ENCODE data around the gene FSTL4.

The FSTL4 gene

DNA sequence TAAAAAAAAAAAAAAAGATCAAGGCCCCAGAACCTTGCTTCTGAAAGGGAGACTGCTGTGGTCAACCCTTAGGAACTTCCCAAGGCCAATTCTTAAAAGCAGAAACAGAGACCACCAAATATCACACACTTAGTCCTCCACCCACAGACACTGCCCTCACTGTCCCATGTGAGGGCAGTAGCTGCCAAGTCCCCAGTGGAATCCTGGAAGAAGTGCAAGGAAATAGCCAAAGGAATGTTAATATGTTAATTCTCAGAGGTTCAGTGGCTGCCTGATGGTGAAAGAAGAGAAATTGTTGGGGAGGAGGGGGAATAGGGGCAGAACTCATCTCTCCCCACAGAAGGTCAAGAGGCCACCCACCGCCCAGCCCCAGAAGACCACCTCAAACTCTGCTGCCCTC is 23.1 kb downstream of the FSTL4 start:
- no peak for ATAC-seq
- H3K9me3 Mint-ChIP-seq = no peaks in the 10 kb centered on the region
- no peak for DNase-seq (ENCODE audit: low spot score in 2 of 2)
- no peaks in the 10 kb centered on the region for H3K36me3 Mint-ChIP-seq
- H3K4me1 Mint-ChIP-seq = no peaks in the 10 kb centered on the region
- H3K4me3 Mint-ChIP-seq = no peak overlapping the region
- H3K27ac Mint-ChIP-seq = no peak overlapping the region

- DNase-seq (ENCODE audit: low spot score in 2 of 2) (no peak), ATAC-seq (no peak)
- H3K36me3 Mint-ChIP-seq = no peaks in the 10 kb centered on the region
- no peak overlapping the region for H3K4me3 Mint-ChIP-seq
- no peak overlapping the region for H3K27ac Mint-ChIP-seq
- no peaks in the 10 kb centered on the region for H3K9me3 Mint-ChIP-seq
- H3K4me1 Mint-ChIP-seq = no peaks in the 10 kb centered on the region
Measured at GRCh38 chr5:133582971-133583370, 29.4 kb downstream of the FSTL4 start.

DNA sequence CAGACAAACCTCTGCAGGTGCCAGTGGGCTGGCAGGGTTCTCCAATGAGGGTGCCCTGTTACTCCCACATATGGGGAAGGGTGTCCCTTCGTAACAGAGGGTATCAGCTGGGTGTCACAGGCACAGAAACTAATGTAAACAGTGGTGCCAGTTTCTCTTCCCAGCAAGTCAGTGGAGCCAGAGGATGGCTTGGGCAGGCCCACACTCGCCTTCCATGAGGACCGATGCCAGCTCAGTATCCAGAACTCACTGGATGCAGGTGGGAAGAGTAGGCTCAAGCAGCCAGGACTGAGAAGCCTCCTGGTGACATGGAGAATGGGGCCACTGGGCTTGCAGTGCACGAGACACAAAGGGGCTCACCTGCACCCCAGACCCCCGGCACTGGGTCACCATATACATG is 30.4 kb downstream of the FSTL4 start:
- no peaks in the 10 kb centered on the region for H3K4me1 Mint-ChIP-seq
- ATAC-seq (no peak), DNase-seq (ENCODE audit: low spot score in 2 of 2) (no peak)
- H3K36me3 Mint-ChIP-seq = no peaks in the 10 kb centered on the region
- no peaks in the 10 kb centered on the region for H3K9me3 Mint-ChIP-seq
- no peak overlapping the region for H3K27ac Mint-ChIP-seq
- no peak overlapping the region for H3K4me3 Mint-ChIP-seq

DNA sequence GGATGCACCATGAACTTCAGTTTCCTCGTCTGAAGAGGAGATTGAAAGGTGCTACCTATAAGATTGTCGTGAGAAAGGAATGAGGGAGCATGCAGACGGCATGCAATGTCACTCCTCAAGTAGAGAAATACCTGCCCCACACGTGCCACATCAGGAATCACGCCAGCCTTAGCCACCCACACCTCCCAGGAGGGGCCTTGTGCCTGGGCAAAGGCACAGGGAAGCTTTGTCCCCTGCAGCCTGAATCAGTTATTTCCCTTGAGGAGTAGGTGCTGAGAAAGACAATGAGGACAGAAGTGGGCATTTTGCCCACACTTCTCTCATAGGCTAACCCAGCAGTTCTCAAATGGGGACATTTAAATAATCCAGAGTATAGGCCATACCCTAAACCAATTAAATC is 31.0 kb downstream of the FSTL4 start:
- Mint-ChIP-seq H3K9me3 (no peaks in the 10 kb centered on the region), H3K27ac (no peak overlapping the region), H3K36me3 (no peaks in the 10 kb centered on the region), H3K4me1 (no peaks in the 10 kb centered on the region), H3K4me3 (no peak overlapping the region)
- DNase-seq (ENCODE audit: low spot score in 2 of 2) (no peak), ATAC-seq (no peak)

- Mint-ChIP-seq H3K4me1 (no peaks in the 10 kb centered on the region), H3K4me3 (no peak overlapping the region), H3K36me3 (no peaks in the 10 kb centered on the region), H3K9me3 (no peaks in the 10 kb centered on the region), H3K27ac (no peak overlapping the region)
- DNase-seq (ENCODE audit: low spot score in 2 of 2) = no peak
- no peak for ATAC-seq
Measured at GRCh38 chr5:133580618-133581017, 31.7 kb downstream of the FSTL4 start.

DNA sequence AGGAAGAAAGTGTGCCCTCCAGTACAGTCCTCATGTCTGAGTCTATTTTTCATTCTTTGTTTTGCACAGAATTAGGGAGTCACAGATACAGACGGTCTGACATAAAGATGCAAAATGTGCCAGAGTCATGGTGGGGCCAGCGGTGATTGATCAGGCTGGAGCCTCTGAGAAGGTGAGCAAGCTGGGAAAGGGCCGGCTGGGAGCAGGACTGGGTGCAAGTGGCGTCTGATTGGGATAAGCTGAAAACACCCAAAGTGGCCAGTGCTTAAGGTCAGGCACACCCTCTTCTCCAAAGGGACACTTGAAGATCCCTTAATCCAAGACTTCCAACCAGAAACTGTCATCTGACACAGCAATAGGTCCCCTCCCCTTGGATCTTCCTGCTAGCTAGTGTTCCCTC is 32.6 kb downstream of the FSTL4 start:
- Mint-ChIP-seq H3K9me3 (no peaks in the 10 kb centered on the region), H3K4me3 (no peak overlapping the region), H3K4me1 (no peaks in the 10 kb centered on the region), H3K36me3 (no peaks in the 10 kb centered on the region), H3K27ac (no peak overlapping the region)
- ATAC-seq (no peak), DNase-seq (ENCODE audit: low spot score in 2 of 2) (no peak)

- H3K4me1 Mint-ChIP-seq = no peaks in the 10 kb centered on the region
Measured at GRCh38 chr5:133569347-133569746, 43.0 kb downstream of the FSTL4 start.

DNA sequence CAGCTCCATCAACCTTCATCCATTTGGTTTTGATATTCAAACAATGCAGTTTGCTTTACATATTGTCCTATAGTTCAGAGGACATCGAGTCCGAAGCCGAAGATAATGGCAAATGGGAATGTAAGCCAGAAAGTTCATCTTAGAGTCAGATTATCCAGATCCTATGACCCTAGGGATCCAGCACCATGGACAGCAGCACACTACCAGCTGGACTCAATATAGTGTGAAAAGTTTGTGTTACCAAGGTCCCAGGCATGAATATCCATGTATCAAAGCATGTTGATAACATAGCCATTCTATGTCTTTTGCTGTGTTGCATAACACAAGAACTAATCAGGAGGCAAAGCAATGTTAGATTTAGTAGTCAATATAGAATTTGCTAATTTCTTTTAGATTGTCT is 46.3 kb downstream of the FSTL4 start:
- DNase-seq (ENCODE audit: low spot score in 2 of 2) (no peak), ATAC-seq (no peak)
- H3K4me3 Mint-ChIP-seq = no peak overlapping the region
- H3K27ac Mint-ChIP-seq = no peak overlapping the region
- H3K9me3 Mint-ChIP-seq = no peaks in the 10 kb centered on the region
- H3K4me1 Mint-ChIP-seq = no peaks in the 10 kb centered on the region
- H3K36me3 Mint-ChIP-seq = no peaks in the 10 kb centered on the region

More at GRCh38 chr5:133569347-133569746, 43.0 kb downstream of the FSTL4 start:
- Mint-ChIP-seq H3K4me3 (no peak overlapping the region), H3K27ac (no peak overlapping the region), H3K36me3 (no peaks in the 10 kb centered on the region), H3K9me3 (peaks cover 3% of the 10 kb centered on the region)
- DNase-seq (ENCODE audit: low spot score in 2 of 2) (no peak), ATAC-seq (no peak)

DNA sequence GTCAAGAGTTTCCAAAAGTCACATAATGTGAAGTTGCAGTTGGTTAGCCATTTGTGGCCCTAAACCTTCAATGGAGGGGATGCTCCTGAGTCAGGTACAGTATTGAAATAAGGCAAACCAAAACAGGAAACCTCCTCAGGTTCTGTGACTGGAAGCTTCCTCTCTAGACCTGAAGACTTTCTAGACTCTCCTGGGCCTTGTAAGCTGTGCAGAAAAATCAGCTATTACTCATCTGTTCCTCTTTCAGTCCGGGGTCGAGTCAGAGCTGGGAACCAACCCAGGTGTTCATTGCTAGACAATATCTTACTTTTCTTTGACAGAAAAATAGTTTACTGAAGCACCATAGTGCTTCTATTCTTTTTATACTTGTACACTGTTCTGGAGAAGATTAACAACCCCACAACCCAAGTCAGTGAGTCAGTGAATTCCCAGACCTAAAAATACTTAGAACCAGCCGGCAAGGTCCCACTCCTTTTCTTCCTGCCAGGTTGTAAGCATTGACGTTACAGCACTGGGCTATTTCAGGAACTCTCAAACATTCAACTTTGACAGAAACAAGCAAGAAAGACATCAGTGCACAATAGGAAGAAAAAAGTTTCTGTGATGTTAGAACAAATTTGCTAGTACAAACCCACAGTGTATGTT is 47.3 kb downstream of the FSTL4 start:
- no peak overlapping the region for H3K4me3 Mint-ChIP-seq
- no peaks in the 10 kb centered on the region for H3K4me1 Mint-ChIP-seq
- no peak for DNase-seq (ENCODE audit: low spot score in 2 of 2)
- H3K36me3 Mint-ChIP-seq = no peaks in the 10 kb centered on the region
- ATAC-seq = no peak
- H3K9me3 Mint-ChIP-seq = no peaks in the 10 kb centered on the region
- H3K27ac Mint-ChIP-seq = no peak overlapping the region

DNA sequence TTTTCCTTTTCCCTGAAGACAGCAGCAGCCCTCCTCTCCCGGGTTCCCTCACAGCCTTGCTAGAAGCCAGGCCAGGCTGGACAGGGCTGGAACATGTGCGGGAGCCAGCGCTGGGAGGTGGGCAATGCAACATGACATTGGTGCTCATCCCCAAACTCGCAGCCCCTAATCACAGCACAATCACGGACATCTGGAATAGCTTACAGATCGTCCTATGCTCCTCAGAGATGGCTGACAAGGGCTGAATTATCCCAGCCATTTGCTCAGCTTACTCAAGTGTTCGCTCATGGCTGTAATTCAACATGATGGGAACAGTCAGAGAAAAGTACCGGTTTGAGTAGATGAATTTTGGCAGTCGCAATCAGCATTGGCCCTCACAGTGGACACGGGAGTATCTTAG is 49.8 kb downstream of the FSTL4 start:
- Mint-ChIP-seq H3K36me3 (no peaks in the 10 kb centered on the region), H3K4me3 (no peak overlapping the region), H3K9me3 (no peaks in the 10 kb centered on the region), H3K4me1 (no peaks in the 10 kb centered on the region), H3K27ac (no peak overlapping the region)
- no peak for ATAC-seq
- DNase-seq (ENCODE audit: low spot score in 2 of 2) = no peak

DNA sequence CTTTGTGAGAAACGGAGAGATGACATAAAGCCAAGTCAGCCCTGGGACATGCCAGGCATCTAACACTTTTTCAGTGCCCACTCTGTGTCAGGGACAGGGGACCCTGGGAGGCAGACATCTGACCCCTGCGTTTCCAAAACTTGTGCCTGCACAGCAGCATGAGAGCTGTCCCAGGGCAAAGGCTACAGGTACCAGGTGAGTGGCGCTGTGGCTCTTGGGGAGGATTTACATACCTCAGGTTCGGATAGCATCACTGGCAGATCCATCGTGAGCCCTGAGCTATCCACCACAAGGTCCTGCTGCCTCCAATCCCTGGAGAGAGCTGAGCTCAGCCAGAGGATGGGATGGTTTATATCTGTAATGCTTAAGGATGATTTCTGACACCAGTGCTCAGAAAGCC is 52.4 kb downstream of the FSTL4 start:
- DNase-seq (ENCODE audit: low spot score in 2 of 2) = no peak
- H3K4me3 Mint-ChIP-seq = no peak overlapping the region
- peak; percentile 31 for ATAC-seq
- no peak overlapping the region for H3K27ac Mint-ChIP-seq
- H3K36me3 Mint-ChIP-seq = no peaks in the 10 kb centered on the region
- no peaks in the 10 kb centered on the region for H3K4me1 Mint-ChIP-seq
- H3K9me3 Mint-ChIP-seq = no peaks in the 10 kb centered on the region

DNA sequence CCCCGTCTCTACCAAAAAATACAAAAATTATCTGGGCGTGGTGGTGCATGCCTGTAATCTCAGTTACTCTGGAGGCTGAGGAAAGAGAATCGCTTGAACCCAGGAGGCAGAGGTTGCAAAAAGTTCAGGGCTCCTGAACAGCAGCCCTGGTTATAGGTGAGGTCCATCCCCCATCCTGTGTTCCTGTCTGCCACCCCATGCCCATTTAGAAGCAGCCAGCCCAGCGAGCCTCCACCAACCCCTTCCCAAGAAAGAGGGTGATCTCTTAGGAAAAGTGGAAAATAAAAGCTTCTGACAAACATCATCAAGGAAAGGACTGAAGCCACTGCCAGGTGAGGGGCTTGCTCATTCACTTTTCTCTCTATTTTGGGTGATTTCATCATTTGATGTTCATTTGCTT is 55.8 kb downstream of the FSTL4 start:
- H3K4me3 Mint-ChIP-seq = no peak overlapping the region
- no peak overlapping the region for H3K27ac Mint-ChIP-seq
- H3K36me3 Mint-ChIP-seq = no peaks in the 10 kb centered on the region

DNA sequence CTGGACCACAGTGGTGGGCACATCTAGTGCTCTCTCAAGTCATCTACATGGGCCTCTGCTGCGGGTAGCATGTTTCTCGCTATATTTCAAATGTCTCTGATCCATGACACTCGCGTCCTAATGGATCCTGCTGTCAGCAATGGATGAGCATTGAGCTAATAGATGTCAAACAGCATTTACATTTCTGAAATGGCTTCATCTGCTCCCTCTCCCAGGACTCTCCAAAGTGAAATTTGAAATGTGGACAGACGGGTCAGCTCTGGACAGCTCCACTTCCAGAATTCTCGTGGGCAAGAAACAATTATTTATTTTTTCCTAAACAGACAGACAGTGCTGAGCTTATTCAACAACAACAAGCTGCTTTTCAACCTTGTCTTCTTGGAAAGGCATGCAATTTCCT is 58.1 kb downstream of the FSTL4 start:
- H3K4me3 Mint-ChIP-seq = no peak overlapping the region

More for the DNA sequence above, 55.8 kb downstream of the FSTL4 start:
- H3K9me3 Mint-ChIP-seq = no peaks in the 10 kb centered on the region
- no peak for ATAC-seq
- DNase-seq (ENCODE audit: low spot score in 2 of 2) = no peak
- peaks cover 5% of the 10 kb centered on the region for H3K4me1 Mint-ChIP-seq

GRCh38 chr5:133552925-133553525 is 59.3 kb downstream of the FSTL4 start:
- Mint-ChIP-seq H3K36me3 (no peaks in the 10 kb centered on the region), H3K27ac (no peak overlapping the region), H3K4me3 (no peak overlapping the region), H3K9me3 (no peaks in the 10 kb centered on the region), H3K4me1 (peaks cover 5% of the 10 kb centered on the region)
- peak; percentile 72 for ATAC-seq
- DNase-seq (ENCODE audit: low spot score in 2 of 2) = peak; percentile 40 to 73

More for the DNA sequence above, 58.1 kb downstream of the FSTL4 start:
- Mint-ChIP-seq H3K9me3 (no peaks in the 10 kb centered on the region), H3K4me1 (peaks cover 5% of the 10 kb centered on the region), H3K27ac (no peak overlapping the region), H3K36me3 (no peaks in the 10 kb centered on the region)
- DNase-seq (ENCODE audit: low spot score in 2 of 2) (no peak), ATAC-seq (no peak)

GRCh38 chr5:133546500-133546899 is 65.8 kb downstream of the FSTL4 start:
- DNase-seq (ENCODE audit: low spot score in 2 of 2) = no peak
- H3K36me3 Mint-ChIP-seq = no peaks in the 10 kb centered on the region
- no peak overlapping the region for H3K4me3 Mint-ChIP-seq
- H3K4me1 Mint-ChIP-seq = no peaks in the 10 kb centered on the region
- H3K9me3 Mint-ChIP-seq = no peaks in the 10 kb centered on the region
- no peak for ATAC-seq
- no peak overlapping the region for H3K27ac Mint-ChIP-seq

DNA sequence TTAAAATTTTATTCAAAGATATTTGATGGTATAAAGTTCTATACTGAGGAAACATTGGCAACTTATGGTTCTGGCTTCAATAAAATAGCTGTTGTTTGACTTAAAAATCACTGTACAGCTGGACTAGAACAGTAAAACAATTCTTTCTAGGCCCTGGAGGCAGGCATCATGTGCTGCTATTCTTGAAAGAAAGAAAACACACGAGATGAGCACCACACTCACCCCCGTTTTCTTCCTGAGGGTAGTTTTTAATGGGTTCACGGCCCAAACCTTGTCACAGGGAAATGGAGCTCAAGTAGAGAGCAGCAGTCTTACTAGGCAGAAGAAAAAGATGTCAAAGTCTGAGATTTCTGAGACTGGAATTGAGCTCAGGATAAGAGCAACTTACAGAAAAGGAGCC is 68.0 kb downstream of the FSTL4 start:
- H3K9me3 Mint-ChIP-seq = no peaks in the 10 kb centered on the region
- ATAC-seq = no peak
- H3K4me1 Mint-ChIP-seq = no peaks in the 10 kb centered on the region

More for the DNA sequence above, 68.0 kb downstream of the FSTL4 start:
- no peak for DNase-seq (ENCODE audit: low spot score in 2 of 2)
- Mint-ChIP-seq H3K27ac (no peak overlapping the region), H3K36me3 (no peaks in the 10 kb centered on the region), H3K4me3 (no peak overlapping the region)

All from stimulated activated effector memory CD8-positive, alpha-beta T cell treated with anti-CD3 and anti-CD28 coated beads, Interleukin-12 subunit alpha, Interleukin-12 subunit beta, amount 100 ng/mL, for 72 hours (primary cell).